Choroid plexus epithelial cell (primary cell): ENCODE data around the gene TNPO3.

ENCODE experiments used
- DNase-seq: peaks from one replicate; pipeline ENCODE4 v3.0.0-alpha.2; 2010; ENCODE audit warnings: low read depth
- H3K4me3 ChIP-seq: 2 replicates; pipeline ENCODE4 v1.5.1; 2011; ENCODE audit warnings: low read depth, mild to moderate bottlenecking, control low read depth, low read length, moderate library complexity
- CTCF ChIP-seq: conservative IDR thresholded peaks from 2 replicates; pipeline ENCODE4 v1.5.1; 2011; ENCODE audit warnings: low read depth, mild to moderate bottlenecking, control low read depth, inconsistent platforms, low read length, moderate library complexity

The TNPO3 gene

GRCh38 chr7:128962899-128963298 lies 92.0 kb downstream of the TNPO3 start:
- peak; percentile 31 for DNase-seq
- H3K4me3 ChIP-seq = no peak overlapping the region
- TF ChIP-seq CTCF = no peak

GRCh38 chr7:128961030-128961659 lies 93.8 kb downstream of the TNPO3 start:
- no peak for TF ChIP-seq CTCF
- H3K4me3 ChIP-seq = no peak overlapping the region
- no peak for DNase-seq

GRCh38 chr7:128959296-128959695 lies 95.6 kb downstream of the TNPO3 start:
- no peak overlapping the region for H3K4me3 ChIP-seq
- no peak for TF ChIP-seq CTCF
- DNase-seq = no peak

DNA sequence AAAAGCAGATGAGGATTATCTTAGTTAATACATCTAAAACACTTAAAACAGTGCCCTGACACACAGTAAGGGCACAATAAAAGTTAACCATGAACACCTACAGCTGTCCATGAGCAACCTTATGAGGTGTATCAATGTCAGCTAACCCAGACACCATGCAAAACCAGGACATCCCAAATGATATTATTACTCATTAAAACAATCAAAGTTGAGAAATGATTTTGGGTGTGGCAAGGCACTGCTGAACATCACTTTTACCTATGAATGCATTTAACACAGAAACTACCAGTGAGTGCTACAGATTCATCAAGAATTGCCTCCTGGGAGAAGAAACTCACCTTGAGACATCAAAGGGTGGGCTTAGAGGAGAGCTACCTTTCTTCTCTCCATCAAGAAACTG lies 98.9 kb downstream of the TNPO3 start:
- H3K4me3 ChIP-seq = no peak overlapping the region
- TF ChIP-seq CTCF = no peak
- DNase-seq = no peak

GRCh38 chr7:128954830-128955802 lies 99.8 kb downstream of the TNPO3 start:
- H3K4me3 ChIP-seq = no peak overlapping the region
- no peak for TF ChIP-seq CTCF
- peak; percentile 47 for DNase-seq

DNA sequence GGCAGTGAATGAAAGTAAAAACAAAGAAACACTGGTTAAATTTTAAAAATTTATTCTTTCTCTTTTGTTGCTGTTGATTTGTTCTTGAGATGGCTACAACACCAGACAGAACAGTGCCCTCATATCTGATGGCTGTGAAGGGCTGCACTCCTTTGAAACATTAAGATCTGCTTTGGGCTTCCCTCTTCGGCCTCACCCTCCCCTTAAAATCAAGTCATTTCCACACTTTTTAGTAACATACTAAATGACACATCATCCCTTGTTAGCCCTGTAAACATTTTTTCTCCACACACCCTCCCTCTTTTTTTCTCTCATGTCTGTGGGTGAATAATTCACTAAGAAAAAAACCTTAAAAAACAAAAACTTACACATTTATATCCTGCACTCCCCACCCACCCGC lies 100.8 kb downstream of the TNPO3 start:
- DNase-seq = no peak
- H3K4me3 ChIP-seq = no peak overlapping the region
- TF ChIP-seq CTCF = no peak
